ENCODE measurements around the gene KRTAP12-4.
"Not testable (repeated sequence)": the region's sequence is repeated elsewhere in the genome, so short reads cannot be mapped to it uniquely, and the experiment has no call there.

KRTAP12-4 gene

GRCh38 chr21:44695184-44695583, 40.7 kb upstream of the KRTAP12-4 start:
- no peak overlapping the region for H3K27ac Mint-ChIP-seq
- no peak overlapping the region for H3K4me3 Mint-ChIP-seq

GRCh38 chr21:44694776-44695175, 40.3 kb upstream of the KRTAP12-4 start:
- Mint-ChIP-seq H3K4me1 (ENCODE audit: low read depth) (peaks cover 15% of the 10 kb centered on the region), H3K27me3 (peaks cover 36% of the 10 kb centered on the region), H3K9me3 (peaks cover 8% of the 10 kb centered on the region), H3K27ac (no peak overlapping the region), H3K4me3 (no peak overlapping the region), H3K36me3 (ENCODE audit: low read depth) (no peaks in the 10 kb centered on the region)

More at GRCh38 chr21:44695184-44695583, 40.7 kb upstream of the KRTAP12-4 start:
- peaks cover 15% of the 10 kb centered on the region for H3K4me1 Mint-ChIP-seq (ENCODE audit: low read depth)
- no peaks in the 10 kb centered on the region for H3K36me3 Mint-ChIP-seq (ENCODE audit: low read depth)
- peaks cover 40% of the 10 kb centered on the region for H3K27me3 Mint-ChIP-seq
- H3K9me3 Mint-ChIP-seq, result peaks cover 8% of the 10 kb centered on the region

- peaks cover 15% of the 10 kb centered on the region for H3K4me1 Mint-ChIP-seq (ENCODE audit: low read depth)
- peaks cover 21% of the 10 kb centered on the region for H3K27me3 Mint-ChIP-seq
- no peaks in the 10 kb centered on the region for H3K36me3 Mint-ChIP-seq (ENCODE audit: low read depth)
- H3K27ac Mint-ChIP-seq, result no peak overlapping the region
- H3K9me3 Mint-ChIP-seq, result peaks cover 8% of the 10 kb centered on the region
- H3K4me3 Mint-ChIP-seq, result no peak overlapping the region
These were observed 38.5 kb upstream of the KRTAP12-4 start for GRCh38 chr21:44692798-44693512.

- Mint-ChIP-seq H3K9me3 (peaks cover 8% of the 10 kb centered on the region), H3K27ac (no peak overlapping the region), H3K36me3 (ENCODE audit: low read depth) (no peaks in the 10 kb centered on the region), H3K27me3 (peaks cover 10% of the 10 kb centered on the region), H3K4me3 (no peak overlapping the region), H3K4me1 (ENCODE audit: low read depth) (peaks cover 15% of the 10 kb centered on the region)
These were observed 37.2 kb upstream of the KRTAP12-4 start for GRCh38 chr21:44691686-44692085.

GRCh38 chr21:44689740-44690139, 35.3 kb upstream of the KRTAP12-4 start:
- H3K36me3 Mint-ChIP-seq (ENCODE audit: low read depth); H3K4me3 Mint-ChIP-seq; H3K27ac Mint-ChIP-seq; H3K27me3 Mint-ChIP-seq; H3K9me3 Mint-ChIP-seq: not testable (repeated sequence)
- H3K4me1 Mint-ChIP-seq (ENCODE audit: low read depth), result peaks cover 25% of the 10 kb centered on the region

GRCh38 chr21:44687671-44688070, 33.2 kb upstream of the KRTAP12-4 start:
- Mint-ChIP-seq H3K9me3 (peaks cover 5% of the 10 kb centered on the region), H3K4me1 (ENCODE audit: low read depth) (peaks cover 20% of the 10 kb centered on the region), H3K27ac (no peak overlapping the region), H3K4me3 (no peak overlapping the region), H3K27me3 (peaks cover 4% of the 10 kb centered on the region), H3K36me3 (ENCODE audit: low read depth) (no peaks in the 10 kb centered on the region)

- no peak overlapping the region for H3K27ac Mint-ChIP-seq
These were observed 32.5 kb upstream of the KRTAP12-4 start for GRCh38 chr21:44686843-44687561.

GRCh38 chr21:44686000-44686781, 31.7 kb upstream of the KRTAP12-4 start:
- H3K4me1 Mint-ChIP-seq (ENCODE audit: low read depth), result peaks cover 12% of the 10 kb centered on the region
- no peaks in the 10 kb centered on the region for H3K36me3 Mint-ChIP-seq (ENCODE audit: low read depth)
- H3K9me3 Mint-ChIP-seq, result no peaks in the 10 kb centered on the region
- H3K27ac Mint-ChIP-seq, result peak overlapping the region; percentile 4
- no peak overlapping the region for H3K4me3 Mint-ChIP-seq
- H3K27me3 Mint-ChIP-seq, result peaks cover 4% of the 10 kb centered on the region

More at GRCh38 chr21:44686843-44687561, 32.5 kb upstream of the KRTAP12-4 start:
- Mint-ChIP-seq H3K36me3 (ENCODE audit: low read depth) (no peaks in the 10 kb centered on the region), H3K4me1 (ENCODE audit: low read depth) (peaks cover 20% of the 10 kb centered on the region), H3K9me3 (no peaks in the 10 kb centered on the region), H3K27me3 (peaks cover 4% of the 10 kb centered on the region), H3K4me3 (no peak overlapping the region)

- peaks cover 10% of the 10 kb centered on the region for H3K4me1 Mint-ChIP-seq (ENCODE audit: low read depth)
- not testable (repeated sequence) for H3K27me3 Mint-ChIP-seq; H3K36me3 Mint-ChIP-seq (ENCODE audit: low read depth); H3K4me3 Mint-ChIP-seq; H3K9me3 Mint-ChIP-seq; H3K27ac Mint-ChIP-seq
These were observed 30.6 kb upstream of the KRTAP12-4 start for GRCh38 chr21:44685050-44685449.

GRCh38 chr21:44684483-44684882, 30.0 kb upstream of the KRTAP12-4 start:
- H3K36me3 Mint-ChIP-seq (ENCODE audit: low read depth), result no peaks in the 10 kb centered on the region
- peaks cover 4% of the 10 kb centered on the region for H3K27me3 Mint-ChIP-seq
- no peaks in the 10 kb centered on the region for H3K9me3 Mint-ChIP-seq
- no peak overlapping the region for H3K27ac Mint-ChIP-seq
- H3K4me3 Mint-ChIP-seq, result no peak overlapping the region
- H3K4me1 Mint-ChIP-seq (ENCODE audit: low read depth), result peaks cover 10% of the 10 kb centered on the region

GRCh38 chr21:44684077-44684476, 29.6 kb upstream of the KRTAP12-4 start:
- Mint-ChIP-seq H3K27me3 (peaks cover 4% of the 10 kb centered on the region), H3K4me3 (no peak overlapping the region), H3K27ac (no peak overlapping the region), H3K9me3 (no peaks in the 10 kb centered on the region), H3K36me3 (ENCODE audit: low read depth) (no peaks in the 10 kb centered on the region), H3K4me1 (ENCODE audit: low read depth) (peaks cover 10% of the 10 kb centered on the region)

- Mint-ChIP-seq H3K27ac (no peak overlapping the region), H3K27me3 (peaks cover 4% of the 10 kb centered on the region), H3K9me3 (no peaks in the 10 kb centered on the region)
These were observed 28.2 kb upstream of the KRTAP12-4 start for GRCh38 chr21:44682580-44683151.

GRCh38 chr21:44681861-44682579, 27.6 kb upstream of the KRTAP12-4 start, which contains the start of gene KRTAP12-1:
Gene KRTAP12-1 (minus strand): TSS chr21:44682163. CDS start chr21:44682123, 40 bp downstream.
- Mint-ChIP-seq H3K27me3 (peaks cover 4% of the 10 kb centered on the region), H3K4me3 (no peak within 1 kb of the TSS), H3K9me3 (no peaks in the 10 kb centered on the region), H3K36me3 (ENCODE audit: low read depth) (no peaks in the 10 kb centered on the region), H3K4me1 (ENCODE audit: low read depth) (peaks cover 10% of the 10 kb centered on the region), H3K27ac (no peak within 1 kb of the TSS)

More at GRCh38 chr21:44682580-44683151, 28.2 kb upstream of the KRTAP12-4 start:
- Mint-ChIP-seq H3K4me3 (no peak overlapping the region), H3K36me3 (ENCODE audit: low read depth) (no peaks in the 10 kb centered on the region), H3K4me1 (ENCODE audit: low read depth) (peaks cover 10% of the 10 kb centered on the region)

- Mint-ChIP-seq H3K36me3 (ENCODE audit: low read depth) (no peaks in the 10 kb centered on the region), H3K27ac (no peak overlapping the region), H3K27me3 (peaks cover 4% of the 10 kb centered on the region), H3K4me3 (no peak overlapping the region), H3K4me1 (ENCODE audit: low read depth) (peaks cover 6% of the 10 kb centered on the region), H3K9me3 (no peaks in the 10 kb centered on the region)
These were observed 26.7 kb upstream of the KRTAP12-4 start for GRCh38 chr21:44681152-44681551.
